ENCODE measurements around the gene MREG. TPM values are rescaled to one million over a fixed set of nuclear protein-coding genes. Genes with fewer than 3 reads are reported as not detected.
A peak's percentile ranks its signal among the peaks of the same experiment; 100 is the strongest.

Gene MREG, protein sequence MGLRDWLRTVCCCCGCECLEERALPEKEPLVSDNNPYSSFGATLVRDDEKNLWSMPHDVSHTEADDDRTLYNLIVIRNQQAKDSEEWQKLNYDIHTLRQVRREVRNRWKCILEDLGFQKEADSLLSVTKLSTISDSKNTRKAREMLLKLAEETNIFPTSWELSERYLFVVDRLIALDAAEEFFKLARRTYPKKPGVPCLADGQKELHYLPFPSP
- total RNA-seq (10 to 100 TPM; 25.4 to 26.2 TPM), polyA plus RNA-seq (3.9 TPM)

DNA sequence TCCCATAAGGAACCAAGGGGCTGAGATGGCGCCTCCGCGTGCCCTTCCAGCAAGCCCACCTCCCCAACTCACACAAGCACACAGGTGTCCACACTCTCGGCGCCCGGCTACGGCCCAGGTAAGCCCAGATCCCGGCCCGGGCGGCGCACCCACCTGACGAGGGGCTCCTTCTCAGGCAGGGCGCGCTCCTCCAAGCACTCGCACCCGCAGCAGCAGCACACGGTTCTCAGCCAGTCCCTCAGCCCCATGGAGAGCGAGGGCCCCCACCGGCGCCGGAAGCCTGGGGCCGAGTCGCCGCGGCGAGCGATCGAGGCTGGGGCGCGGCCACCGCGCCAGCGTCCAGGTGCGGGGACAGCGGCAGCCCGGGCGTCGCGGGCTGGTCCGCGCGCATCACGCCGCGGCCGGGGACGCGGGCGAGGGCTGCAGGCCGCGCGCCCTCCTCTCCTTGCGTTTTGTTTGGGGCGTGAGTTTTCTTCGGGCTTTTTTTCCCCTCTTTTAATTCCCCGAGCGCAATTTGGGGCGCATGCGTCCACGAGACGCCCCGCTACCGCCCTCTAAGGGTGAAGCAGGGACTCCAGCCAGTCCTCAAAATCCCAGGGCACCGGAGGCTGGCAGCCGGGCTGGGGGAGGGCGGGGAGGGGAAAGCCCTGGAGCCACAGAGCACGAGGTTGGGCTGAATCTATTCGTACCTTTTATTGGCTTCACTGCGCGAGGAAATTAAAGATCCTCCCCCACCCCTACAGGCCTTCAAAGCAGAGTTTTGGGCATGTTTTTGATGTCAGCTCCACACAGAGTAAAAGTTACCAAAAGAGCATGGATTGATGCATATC lies at the start of gene MREG:
Gene MREG (minus strand): TSS at position 472 of the 830 bp plus-strand sequence. CDS start 224 bp downstream, at position 248.
- Mint-ChIP-seq H3K27me3 (no peaks in the 10 kb centered on the region), H3K36me3 (peaks cover 0 to 3% (median 2%) of the 10 kb centered on the region in 3 donors), H3K27ac (peak within 1 kb of the TSS; percentile 26 to 92 (median 84)), H3K4me3 (peak within 1 kb of the TSS; percentile 89 to 97 (median 93)), H3K4me1 (peaks cover 48 to 72% (median 70%) of the 10 kb centered on the region in 3 donors), H3K9me3 (no peaks in the 10 kb centered on the region)
- DNase-seq = peak; percentile 77 to 88 (median 79)
- Histone ChIP-seq H3K4me1 (ENCODE audit: insufficient read depth, low read length) (peaks cover 41% of the 10 kb centered on the region), H3K27me3 (ENCODE audit: insufficient read depth, low read length, poor library complexity, severe bottlenecking) (no peaks in the 10 kb centered on the region), H3K27ac (ENCODE audit: low read depth, low read length) (no peak within 1 kb of the TSS), H3K36me3 (ENCODE audit: insufficient read depth, low read length) (no peaks in the 10 kb centered on the region), H3K9me3 (ENCODE audit: low read length) (no peaks in the 10 kb centered on the region), H3K4me3 (ENCODE audit: low read length) (peak within 1 kb of the TSS; percentile 59)
- ChIA-PET POLR2A (interaction anchor here (0.6 kb wide), 1 partner anchor 41 kb away, joined by 7 read pairs; no protein-coding TSS in a partner anchor), CTCF (interaction anchor here (0.6 to 5.7 kb wide), 8 partner anchors 8 to 702 kb away, joined by 3 to 29 read pairs (median 6); no protein-coding TSS in a partner anchor)

DNA sequence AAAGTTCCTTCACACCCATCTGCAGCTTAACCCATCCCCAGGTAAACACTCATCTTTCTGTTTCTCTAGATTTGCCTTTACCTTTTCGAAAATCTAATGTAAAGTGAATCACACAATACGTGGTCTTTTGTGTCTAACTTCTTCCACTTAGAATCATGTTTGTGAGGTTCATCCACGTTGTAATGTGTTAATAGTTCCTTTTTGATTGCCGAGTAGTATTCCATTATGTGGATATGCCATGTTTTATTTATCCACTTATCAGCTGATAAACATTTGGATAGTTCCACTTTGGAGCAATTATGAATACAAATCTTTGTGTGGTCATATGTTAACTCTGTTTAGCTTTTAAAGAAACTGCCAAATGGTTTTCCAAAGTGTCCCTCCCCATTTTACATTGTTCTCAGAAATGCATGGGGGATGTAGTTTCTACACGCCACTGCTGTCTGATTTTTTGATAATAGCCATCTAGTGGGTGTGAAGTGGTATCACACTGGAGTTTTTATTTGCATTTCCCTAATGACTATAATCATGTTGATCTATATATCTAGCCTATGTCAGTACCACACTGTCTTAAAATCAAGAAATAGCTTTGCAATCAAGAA lies 46.0 kb upstream of the MREG start:
- H3K27ac Mint-ChIP-seq = peak overlapping the region in 5 of 8 donors; percentile 23 to 85 (median 64)

DNA sequence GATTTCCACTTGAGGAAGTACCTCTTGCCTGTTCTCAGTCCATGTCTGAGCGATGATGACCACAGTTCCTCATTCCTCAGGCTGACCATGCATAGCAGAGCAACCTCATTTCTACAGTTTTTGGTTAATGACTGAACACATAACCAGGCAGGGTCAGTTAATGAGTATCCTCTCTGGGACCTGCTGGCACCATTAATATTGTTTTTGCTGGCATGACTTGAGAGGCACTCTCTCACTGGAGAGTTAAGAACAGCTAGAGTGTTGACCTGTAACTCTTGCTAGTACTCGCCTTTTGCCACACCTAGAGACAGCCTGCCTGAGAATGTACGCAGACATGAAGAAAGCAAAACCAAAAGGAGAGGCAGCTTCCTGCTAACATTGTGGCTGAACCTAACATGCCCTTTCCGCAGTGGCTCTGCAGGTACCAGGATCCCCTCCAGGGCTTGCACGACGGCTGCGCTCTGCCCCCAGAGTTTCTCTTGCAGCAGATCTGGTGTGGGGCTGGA lies 44.4 kb upstream of the MREG start:
- Mint-ChIP-seq H3K4me3 (peak overlapping the region; percentile 29 to 86 (median 82)), H3K36me3 (peaks cover 12 to 27% (median 18%) of the 10 kb centered on the region in 3 donors), H3K27ac (peak overlapping the region; percentile 84 to 99 (median 98)), H3K9me3 (no peaks in the 10 kb centered on the region), H3K4me1 (peaks cover 31 to 41% (median 37%) of the 10 kb centered on the region in 3 donors), H3K27me3 (no peaks in the 10 kb centered on the region)
- H3K36me3 ChIP-seq (ENCODE audit: insufficient read depth, low read length) = no peaks in the 10 kb centered on the region
- peak overlapping the region; percentile 50 for H3K4me3 ChIP-seq (ENCODE audit: low read length)
- no peaks in the 10 kb centered on the region for H3K9me3 ChIP-seq (ENCODE audit: low read length)
- peak overlapping the region; percentile 66 for H3K27ac ChIP-seq (ENCODE audit: low read depth, low read length)
- H3K27me3 ChIP-seq (ENCODE audit: insufficient read depth, low read length, poor library complexity, severe bottlenecking) = no peaks in the 10 kb centered on the region
- peaks cover 20% of the 10 kb centered on the region for H3K4me1 ChIP-seq (ENCODE audit: insufficient read depth, low read length)
- ChIA-PET CTCF (interaction anchor here (1.0 to 1.6 kb wide), 5 partner anchors 24 to 52 kb away, joined by 3 to 8 read pairs (median 4); partner anchors contain the start of genes PECR and TMEM169), POLR2A (interaction anchor here (0.5 to 1.0 kb wide), 5 partner anchors 12 to 124 kb away, joined by 3 to 7 read pairs (median 3); partner anchors contain the start of gene XRCC5)
- peak; percentile 28 to 78 (median 71) for DNase-seq

More for the DNA sequence above, 46.0 kb upstream of the MREG start:
- H3K9me3 ChIP-seq (ENCODE audit: low read length) = no peaks in the 10 kb centered on the region
- H3K4me1 Mint-ChIP-seq = peaks cover 31 to 41% (median 37%) of the 10 kb centered on the region in 3 donors
- peaks cover 20% of the 10 kb centered on the region for H3K4me1 ChIP-seq (ENCODE audit: insufficient read depth, low read length)
- H3K27ac ChIP-seq (ENCODE audit: low read depth, low read length) = no peak overlapping the region
- peaks cover 4% of the 10 kb centered on the region for H3K36me3 ChIP-seq (ENCODE audit: insufficient read depth, low read length)
- H3K27me3 Mint-ChIP-seq = no peaks in the 10 kb centered on the region
- CTCF ChIA-PET = interaction anchor here (1.0 to 1.9 kb wide), 7 partner anchors 12 to 82 kb away, joined by 3 to 9 read pairs (median 3); no protein-coding TSS in a partner anchor
- no peak for DNase-seq
- H3K4me3 ChIP-seq (ENCODE audit: low read length) = no peak overlapping the region
- H3K9me3 Mint-ChIP-seq = no peaks in the 10 kb centered on the region
- H3K4me3 Mint-ChIP-seq = peak overlapping the region in 1 of 7 donors; percentile 60
- no peaks in the 10 kb centered on the region for H3K27me3 ChIP-seq (ENCODE audit: insufficient read depth, low read length, poor library complexity, severe bottlenecking)
- POLR2A ChIA-PET = no interaction called here
- H3K36me3 Mint-ChIP-seq = peaks cover 12 to 36% (median 18%) of the 10 kb centered on the region in 3 donors

DNA sequence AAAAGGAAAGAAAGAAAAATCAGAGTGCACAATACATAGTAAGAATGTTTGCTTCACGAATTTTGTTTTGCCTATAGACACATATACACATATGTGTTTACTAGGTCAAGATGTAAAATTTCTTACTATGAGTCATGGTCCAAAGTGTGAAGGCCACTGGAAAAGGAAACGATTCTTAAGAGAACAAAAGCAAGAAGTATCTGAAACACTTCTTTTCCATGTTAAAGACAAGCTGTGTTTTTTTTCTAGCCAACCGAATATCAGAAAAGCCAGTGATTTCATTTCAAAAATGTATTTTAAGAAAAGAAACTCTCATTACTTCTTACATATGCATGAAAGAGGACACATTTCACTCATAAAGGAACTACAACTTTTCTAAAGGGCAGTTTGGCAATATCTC lies 43.4 kb upstream of the MREG start:
- Mint-ChIP-seq H3K4me3 (peak overlapping the region in 5 of 7 donors; percentile 13 to 86 (median 32)), H3K4me1 (peaks cover 30 to 41% (median 37%) of the 10 kb centered on the region in 3 donors), H3K27me3 (no peaks in the 10 kb centered on the region), H3K9me3 (no peaks in the 10 kb centered on the region), H3K27ac (peak overlapping the region in 7 of 8 donors; percentile 84 to 99 (median 97)), H3K36me3 (peaks cover 9 to 21% (median 18%) of the 10 kb centered on the region in 3 donors)
- Histone ChIP-seq H3K4me3 (ENCODE audit: low read length) (no peak overlapping the region), H3K27ac (ENCODE audit: low read depth, low read length) (no peak overlapping the region), H3K27me3 (ENCODE audit: insufficient read depth, low read length, poor library complexity, severe bottlenecking) (no peaks in the 10 kb centered on the region), H3K4me1 (ENCODE audit: insufficient read depth, low read length) (peaks cover 20% of the 10 kb centered on the region), H3K9me3 (ENCODE audit: low read length) (no peaks in the 10 kb centered on the region), H3K36me3 (ENCODE audit: insufficient read depth, low read length) (no peaks in the 10 kb centered on the region)
- ChIA-PET POLR2A (no interaction called here), CTCF (no interaction called here)
- no peak for DNase-seq

DNA sequence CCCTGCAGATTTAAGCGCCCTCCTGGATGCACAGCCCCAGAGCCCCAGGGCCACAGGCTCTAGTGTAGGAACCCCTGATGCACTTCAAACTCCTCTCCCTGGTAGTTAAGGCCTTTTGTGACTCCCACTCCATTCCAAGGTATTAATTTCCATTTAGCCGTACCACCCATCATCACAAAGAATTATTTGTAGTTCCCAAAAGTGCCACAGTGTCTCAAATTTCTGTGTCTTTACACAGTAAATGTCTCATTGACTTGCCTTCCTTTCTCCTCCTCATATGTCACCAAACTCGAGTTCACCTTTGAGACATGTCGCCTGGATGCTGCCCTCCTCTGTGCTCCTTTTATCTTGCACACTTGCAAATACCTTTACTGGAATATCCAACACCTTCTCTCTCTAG lies 42.3 kb upstream of the MREG start:
- Histone ChIP-seq H3K27ac (ENCODE audit: low read depth, low read length) (no peak overlapping the region), H3K36me3 (ENCODE audit: insufficient read depth, low read length) (no peaks in the 10 kb centered on the region), H3K9me3 (ENCODE audit: low read length) (no peaks in the 10 kb centered on the region), H3K4me1 (ENCODE audit: insufficient read depth, low read length) (peaks cover 20% of the 10 kb centered on the region), H3K27me3 (ENCODE audit: insufficient read depth, low read length, poor library complexity, severe bottlenecking) (no peaks in the 10 kb centered on the region), H3K4me3 (ENCODE audit: low read length) (no peak overlapping the region)
- Mint-ChIP-seq H3K4me3 (peak overlapping the region in 1 of 7 donors; percentile 7), H3K36me3 (peaks cover 11 to 22% (median 18%) of the 10 kb centered on the region in 3 donors), H3K27ac (peak overlapping the region in 3 of 8 donors; percentile 25 to 66 (median 58)), H3K4me1 (peaks cover 30 to 41% (median 37%) of the 10 kb centered on the region in 3 donors), H3K9me3 (no peaks in the 10 kb centered on the region), H3K27me3 (no peaks in the 10 kb centered on the region)
- DNase-seq = no peak
- ChIA-PET POLR2A (no interaction called here), CTCF (no interaction called here)

DNA sequence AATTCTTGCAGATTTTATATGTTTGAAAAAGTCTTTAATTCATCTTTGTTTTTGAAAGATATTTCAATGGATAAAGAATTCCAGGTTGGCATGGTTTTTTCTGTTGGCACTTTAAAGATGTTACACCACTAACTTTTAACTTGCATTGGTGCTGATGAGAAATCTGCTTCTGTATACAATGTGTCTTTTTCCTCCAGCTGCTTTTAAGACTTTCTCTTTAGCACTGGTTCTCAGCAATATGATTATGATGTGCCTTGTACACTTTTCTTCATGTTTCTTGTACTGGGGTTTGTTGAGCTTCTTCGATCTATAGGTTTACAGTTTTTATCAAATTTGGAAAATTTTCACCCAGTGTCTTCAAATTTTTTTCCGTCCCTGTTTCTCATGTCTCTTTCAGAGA lies 39.1 kb upstream of the MREG start:
- CTCF ChIA-PET = interaction anchor here (1.8 kb wide), 1 partner anchor 15 kb away, joined by 6 read pairs; no protein-coding TSS in a partner anchor
- POLR2A ChIA-PET = no interaction called here
- Histone ChIP-seq H3K27ac (ENCODE audit: low read depth, low read length) (no peak overlapping the region), H3K36me3 (ENCODE audit: insufficient read depth, low read length) (no peaks in the 10 kb centered on the region), H3K4me1 (ENCODE audit: insufficient read depth, low read length) (peaks cover 7% of the 10 kb centered on the region), H3K4me3 (ENCODE audit: low read length) (no peak overlapping the region), H3K9me3 (ENCODE audit: low read length) (no peaks in the 10 kb centered on the region), H3K27me3 (ENCODE audit: insufficient read depth, low read length, poor library complexity, severe bottlenecking) (no peaks in the 10 kb centered on the region)
- Mint-ChIP-seq H3K36me3 (peaks cover 12 to 36% (median 17%) of the 10 kb centered on the region in 3 donors), H3K9me3 (no peaks in the 10 kb centered on the region), H3K4me1 (peaks cover 8 to 18% (median 13%) of the 10 kb centered on the region in 3 donors), H3K27me3 (no peaks in the 10 kb centered on the region), H3K27ac (no peak overlapping the region), H3K4me3 (no peak overlapping the region)
- no peak for DNase-seq

DNA sequence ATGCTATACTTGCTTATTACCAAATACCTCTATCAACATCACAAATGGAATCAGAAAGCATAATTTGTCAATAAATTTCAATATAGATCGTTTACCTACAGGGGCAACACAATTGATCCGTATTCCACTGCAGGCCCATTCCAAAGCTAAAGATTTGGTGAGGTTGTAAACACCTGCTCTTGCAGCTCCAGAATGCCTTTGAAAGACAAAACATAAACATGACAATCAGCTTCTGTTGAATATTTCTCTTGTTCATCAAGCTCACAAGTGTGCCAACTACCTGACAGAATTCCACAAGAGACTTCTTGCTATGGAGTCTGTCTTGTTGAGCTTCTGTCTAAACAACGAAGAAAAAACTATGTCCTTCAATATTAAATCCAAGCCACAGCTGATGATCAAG lies 38.0 kb upstream of the MREG start:
- H3K27ac ChIP-seq (ENCODE audit: low read depth, low read length) = no peak overlapping the region
- Mint-ChIP-seq H3K4me3 (no peak overlapping the region), H3K9me3 (no peaks in the 10 kb centered on the region), H3K36me3 (peaks cover 12 to 40% (median 17%) of the 10 kb centered on the region in 3 donors), H3K4me1 (peaks cover 0 to 10% (median 4%) of the 10 kb centered on the region in 3 donors), H3K27ac (no peak overlapping the region), H3K27me3 (no peaks in the 10 kb centered on the region)
- no peaks in the 10 kb centered on the region for H3K9me3 ChIP-seq (ENCODE audit: low read length)
- POLR2A ChIA-PET = no interaction called here
- no peak for DNase-seq
- no peaks in the 10 kb centered on the region for H3K27me3 ChIP-seq (ENCODE audit: insufficient read depth, low read length, poor library complexity, severe bottlenecking)
- no peaks in the 10 kb centered on the region for H3K36me3 ChIP-seq (ENCODE audit: insufficient read depth, low read length)
- CTCF ChIA-PET = interaction anchor here (0.6 to 1.8 kb wide), 7 partner anchors 14 to 378 kb away, joined by 3 to 6 read pairs (median 4); partner anchors contain the start of genes PECR and TMEM169
- H3K4me3 ChIP-seq (ENCODE audit: low read length) = no peak overlapping the region
- no peaks in the 10 kb centered on the region for H3K4me1 ChIP-seq (ENCODE audit: insufficient read depth, low read length)

Data from CD8-positive, alpha-beta memory T cell (primary cell).